ENCODE data around the gene PTPN9.
"Not testable (repeated sequence)": the region's sequence is repeated elsewhere in the genome, so short reads cannot be mapped to it uniquely, and the experiment has no call there.

The PTPN9 gene

GRCh38 chr15:75450307-75451201 lies 128.6 kb downstream of the PTPN9 start:
- Histone ChIP-seq H3K4me2 (ENCODE audit: low read length) (peak overlapping the region; percentile 100), H3K36me3 (ENCODE audit: insufficient read depth, low read length) (peaks cover 5% of the 10 kb centered on the region), H3K4me1 (ENCODE audit: control insufficient read depth, insufficient read depth, low read length) (peaks cover 23% of the 10 kb centered on the region), H3K9ac (ENCODE audit: low read depth, low read length) (peak overlapping the region; percentile 79), H3K4me3 (ENCODE audit: low read length) (peak overlapping the region; percentile 99), H3K9me3 (replicated peaks; ENCODE audit: low read length) (no peaks in the 10 kb centered on the region), H3K27me3 (ENCODE audit: control insufficient read depth, insufficient read depth, low read length) (no peaks in the 10 kb centered on the region)

GRCh38 chr15:75449585-75450306 lies 129.4 kb downstream of the PTPN9 start:
- peaks cover 5% of the 10 kb centered on the region for H3K36me3 ChIP-seq (ENCODE audit: insufficient read depth, low read length)
- peak overlapping the region; percentile 79 for H3K9ac ChIP-seq (ENCODE audit: low read depth, low read length)
- no peaks in the 10 kb centered on the region for H3K9me3 ChIP-seq (replicated peaks; ENCODE audit: low read length)
- peak overlapping the region; percentile 99 for H3K4me3 ChIP-seq (ENCODE audit: low read length)
- peak overlapping the region; percentile 100 for H3K4me2 ChIP-seq (ENCODE audit: low read length)
- H3K27me3 ChIP-seq (ENCODE audit: control insufficient read depth, insufficient read depth, low read length), result no peaks in the 10 kb centered on the region
- H3K4me1 ChIP-seq (ENCODE audit: control insufficient read depth, insufficient read depth, low read length), result peaks cover 25% of the 10 kb centered on the region

DNA sequence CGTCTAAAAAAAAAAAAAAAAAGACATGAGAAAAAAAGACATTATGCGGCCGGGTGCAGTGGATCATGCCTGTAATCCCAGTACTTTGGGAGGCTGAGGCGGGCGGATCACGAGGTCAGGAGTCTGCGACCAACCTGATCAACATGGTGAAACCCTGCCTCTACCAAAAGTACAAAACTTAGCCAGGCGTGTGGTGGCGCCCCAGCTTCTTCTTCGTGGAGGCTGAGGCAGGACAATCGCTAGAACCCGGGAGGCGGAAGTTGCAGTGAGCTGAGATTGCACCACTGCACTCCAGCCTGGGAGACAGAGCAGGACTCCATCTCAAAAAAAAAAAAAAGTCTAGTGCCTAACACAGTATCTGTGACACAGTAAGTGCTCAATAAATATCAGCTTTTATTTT lies 130.9 kb downstream of the PTPN9 start:
- not testable (repeated sequence) for H3K4me3 ChIP-seq (ENCODE audit: low read length); H3K9me3 ChIP-seq (replicated peaks; ENCODE audit: low read length); H3K9ac ChIP-seq (ENCODE audit: low read depth, low read length); H3K4me2 ChIP-seq (ENCODE audit: low read length); H3K36me3 ChIP-seq (ENCODE audit: insufficient read depth, low read length); H3K27me3 ChIP-seq (ENCODE audit: control insufficient read depth, insufficient read depth, low read length)
- peaks cover 36% of the 10 kb centered on the region for H3K4me1 ChIP-seq (ENCODE audit: control insufficient read depth, insufficient read depth, low read length)

- Histone ChIP-seq H3K4me1 (ENCODE audit: control insufficient read depth, insufficient read depth, low read length) (peaks cover 26% of the 10 kb centered on the region), H3K4me2 (ENCODE audit: low read length) (no peak overlapping the region), H3K36me3 (ENCODE audit: insufficient read depth, low read length) (peaks cover 5% of the 10 kb centered on the region), H3K9ac (ENCODE audit: low read depth, low read length) (no peak overlapping the region), H3K27me3 (ENCODE audit: control insufficient read depth, insufficient read depth, low read length) (no peaks in the 10 kb centered on the region), H3K4me3 (ENCODE audit: low read length) (no peak overlapping the region), H3K9me3 (replicated peaks; ENCODE audit: low read length) (no peaks in the 10 kb centered on the region)
Measured at GRCh38 chr15:75446151-75446550, 133.0 kb downstream of the PTPN9 start.

DNA sequence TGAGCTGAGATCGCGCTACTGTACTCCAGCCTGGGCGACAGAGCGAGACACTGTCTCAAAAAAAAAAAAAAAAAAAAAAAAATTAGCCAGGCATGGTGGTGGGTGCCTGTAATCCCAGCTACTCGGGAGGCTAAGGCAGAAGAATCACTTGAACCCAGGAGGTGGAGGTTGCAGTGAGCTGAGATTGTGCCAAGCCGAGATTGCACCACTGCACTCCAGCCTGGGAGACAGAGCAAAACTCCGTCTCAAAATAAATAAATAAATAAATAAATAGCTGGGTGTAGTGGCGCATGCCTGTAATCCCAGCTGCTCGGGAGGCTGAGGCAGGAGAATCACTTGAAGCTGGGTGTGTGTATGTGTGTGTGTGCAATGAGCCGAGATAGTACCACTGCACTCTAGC lies 133.8 kb downstream of the PTPN9 start:
- H3K4me1 ChIP-seq (ENCODE audit: control insufficient read depth, insufficient read depth, low read length), result peaks cover 26% of the 10 kb centered on the region
- not testable (repeated sequence) for H3K36me3 ChIP-seq (ENCODE audit: insufficient read depth, low read length); H3K9ac ChIP-seq (ENCODE audit: low read depth, low read length); H3K27me3 ChIP-seq (ENCODE audit: control insufficient read depth, insufficient read depth, low read length); H3K9me3 ChIP-seq (replicated peaks; ENCODE audit: low read length); H3K4me2 ChIP-seq (ENCODE audit: low read length); H3K4me3 ChIP-seq (ENCODE audit: low read length)

- H3K4me2 ChIP-seq (ENCODE audit: low read length), result peak overlapping the region; percentile 68
- not testable (repeated sequence) for H3K36me3 ChIP-seq (ENCODE audit: insufficient read depth, low read length); H3K9ac ChIP-seq (ENCODE audit: low read depth, low read length); H3K27me3 ChIP-seq (ENCODE audit: control insufficient read depth, insufficient read depth, low read length); H3K9me3 ChIP-seq (replicated peaks; ENCODE audit: low read length)
- peaks cover 17% of the 10 kb centered on the region for H3K4me1 ChIP-seq (ENCODE audit: control insufficient read depth, insufficient read depth, low read length)
- peak overlapping the region; percentile 49 for H3K4me3 ChIP-seq (ENCODE audit: low read length)
Measured at GRCh38 chr15:75443972-75444453, 135.1 kb downstream of the PTPN9 start.

DNA sequence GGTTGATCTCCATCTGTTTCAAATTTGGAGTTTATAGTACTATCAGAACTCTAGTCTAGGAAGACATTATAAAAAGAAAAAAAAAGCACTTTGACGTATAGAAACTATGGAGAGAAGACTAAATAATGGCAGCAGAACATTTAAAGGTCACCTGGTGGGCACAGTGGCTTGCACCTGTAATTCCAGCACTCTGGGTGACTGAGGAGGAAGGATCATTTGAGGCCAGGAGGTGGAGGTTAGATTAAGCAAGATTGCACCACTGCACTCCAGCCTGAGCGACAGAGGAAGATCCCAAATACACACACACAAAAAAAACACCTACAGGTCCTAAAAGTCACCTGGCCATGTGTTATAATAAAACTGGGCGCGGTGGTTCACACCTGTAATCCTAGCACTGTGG lies 141.4 kb downstream of the PTPN9 start:
- Histone ChIP-seq H3K4me1 (ENCODE audit: control insufficient read depth, insufficient read depth, low read length) (no peaks in the 10 kb centered on the region), H3K9me3 (replicated peaks; ENCODE audit: low read length) (no peaks in the 10 kb centered on the region), H3K4me3 (ENCODE audit: low read length) (no peak overlapping the region), H3K27me3 (ENCODE audit: control insufficient read depth, insufficient read depth, low read length) (no peaks in the 10 kb centered on the region), H3K4me2 (ENCODE audit: low read length) (no peak overlapping the region), H3K36me3 (ENCODE audit: insufficient read depth, low read length) (peaks cover 14% of the 10 kb centered on the region), H3K9ac (ENCODE audit: low read depth, low read length) (no peak overlapping the region)

DNA sequence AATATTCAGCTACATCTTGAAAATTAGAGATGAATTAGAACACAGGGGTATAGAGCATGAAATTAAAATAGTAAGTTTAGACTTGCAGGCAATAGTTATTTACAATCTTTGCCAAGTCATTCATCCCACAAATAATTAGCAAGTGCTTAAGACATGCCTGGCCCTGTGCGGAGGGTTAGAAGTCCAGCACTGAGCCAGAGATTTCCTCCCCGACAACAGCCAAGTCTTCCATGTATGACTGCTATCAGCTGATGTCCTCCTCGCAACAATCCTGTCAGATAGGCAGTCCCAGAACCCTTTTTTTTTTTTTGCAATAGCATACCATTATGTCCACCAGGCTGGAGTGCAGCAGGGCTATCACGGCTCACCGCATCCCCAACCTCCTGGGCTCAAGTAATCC lies 142.2 kb downstream of the PTPN9 start:
- H3K4me2 ChIP-seq (ENCODE audit: low read length), result no peak overlapping the region
- H3K36me3 ChIP-seq (ENCODE audit: insufficient read depth, low read length), result peaks cover 14% of the 10 kb centered on the region
- H3K9me3 ChIP-seq (replicated peaks; ENCODE audit: low read length), result no peaks in the 10 kb centered on the region
- no peaks in the 10 kb centered on the region for H3K4me1 ChIP-seq (ENCODE audit: control insufficient read depth, insufficient read depth, low read length)
- no peak overlapping the region for H3K4me3 ChIP-seq (ENCODE audit: low read length)
- H3K27me3 ChIP-seq (ENCODE audit: control insufficient read depth, insufficient read depth, low read length), result no peaks in the 10 kb centered on the region
- H3K9ac ChIP-seq (ENCODE audit: low read depth, low read length), result no peak overlapping the region

- Histone ChIP-seq H3K36me3 (ENCODE audit: insufficient read depth, low read length) (peaks cover 31% of the 10 kb centered on the region), H3K9me3 (replicated peaks; ENCODE audit: low read length) (no peaks in the 10 kb centered on the region)
Measured at GRCh38 chr15:75431682-75432081, 147.4 kb downstream of the PTPN9 start.

GRCh38 chr15:75431270-75431669 lies 147.8 kb downstream of the PTPN9 start:
- Histone ChIP-seq H3K27me3 (ENCODE audit: control insufficient read depth, insufficient read depth, low read length) (no peaks in the 10 kb centered on the region), H3K4me2 (ENCODE audit: low read length) (no peak overlapping the region), H3K9me3 (replicated peaks; ENCODE audit: low read length) (no peaks in the 10 kb centered on the region), H3K36me3 (ENCODE audit: insufficient read depth, low read length) (peaks cover 31% of the 10 kb centered on the region), H3K9ac (ENCODE audit: low read depth, low read length) (no peak overlapping the region), H3K4me3 (ENCODE audit: low read length) (no peak overlapping the region), H3K4me1 (ENCODE audit: control insufficient read depth, insufficient read depth, low read length) (no peaks in the 10 kb centered on the region)

More at GRCh38 chr15:75431682-75432081, 147.4 kb downstream of the PTPN9 start:
- H3K9ac ChIP-seq (ENCODE audit: low read depth, low read length), result no peak overlapping the region
- no peak overlapping the region for H3K4me3 ChIP-seq (ENCODE audit: low read length)
- H3K27me3 ChIP-seq (ENCODE audit: control insufficient read depth, insufficient read depth, low read length), result no peaks in the 10 kb centered on the region
- H3K4me1 ChIP-seq (ENCODE audit: control insufficient read depth, insufficient read depth, low read length), result no peaks in the 10 kb centered on the region
- H3K4me2 ChIP-seq (ENCODE audit: low read length), result no peak overlapping the region

DNA sequence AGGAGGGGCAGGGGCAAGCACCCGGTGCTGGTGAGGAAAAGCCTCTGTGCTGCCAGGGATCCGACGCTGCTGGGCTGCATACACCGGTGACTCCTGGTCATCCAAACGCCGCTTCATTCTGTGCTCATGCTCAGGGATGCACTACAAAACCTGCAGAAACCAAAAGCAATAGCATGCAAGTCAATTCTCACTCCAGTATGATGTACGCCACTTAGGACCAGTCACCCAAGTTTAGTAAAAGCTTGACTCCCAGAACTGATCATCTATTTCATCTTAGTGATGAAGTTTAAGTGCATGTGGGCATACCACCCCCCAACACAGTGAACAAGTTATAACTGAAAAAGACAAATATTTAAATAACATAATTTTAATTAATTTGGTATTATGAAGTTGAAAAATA lies 148.9 kb downstream of the PTPN9 start:
- Histone ChIP-seq H3K9ac (ENCODE audit: low read depth, low read length) (no peak overlapping the region), H3K27me3 (ENCODE audit: control insufficient read depth, insufficient read depth, low read length) (no peaks in the 10 kb centered on the region), H3K4me3 (ENCODE audit: low read length) (no peak overlapping the region), H3K36me3 (ENCODE audit: insufficient read depth, low read length) (peaks cover 23% of the 10 kb centered on the region), H3K9me3 (replicated peaks; ENCODE audit: low read length) (no peaks in the 10 kb centered on the region), H3K4me2 (ENCODE audit: low read length) (no peak overlapping the region), H3K4me1 (ENCODE audit: control insufficient read depth, insufficient read depth, low read length) (no peaks in the 10 kb centered on the region)
